Hematopoietic multipotent progenitor cell treated with erythropoietin and hydrocortisone succinate and interleukin-3 and kit ligand, for 4 days (in vitro differentiated cells): ENCODE measurements around the gene MYO3B.

Experiments used
- DNase-seq: peaks from one replicate; pipeline ENCODE4 v3.0.0-alpha.2; 2015

Gene MYO3B

GRCh38 chr2:170310876-170311502, 133.0 kb downstream of the MYO3B start:
- DNase-seq = no peak

- DNase-seq = no peak
These were observed 135.5 kb downstream of the MYO3B start for GRCh38 chr2:170313347-170313991.

- no peak for DNase-seq
These were observed 136.0 kb downstream of the MYO3B start for GRCh38 chr2:170313992-170314348.

- DNase-seq = no peak
These were observed 136.9 kb downstream of the MYO3B start for GRCh38 chr2:170314744-170315447.

GRCh38 chr2:170320948-170321347, 143.0 kb downstream of the MYO3B start:
- DNase-seq = no peak

- DNase-seq = no peak
These were observed 143.6 kb downstream of the MYO3B start for GRCh38 chr2:170321526-170321925.

GRCh38 chr2:170322140-170322766, 144.3 kb downstream of the MYO3B start:
- no peak for DNase-seq

- peak; percentile 6 for DNase-seq
These were observed 145.8 kb downstream of the MYO3B start for GRCh38 chr2:170323743-170324142.

DNA sequence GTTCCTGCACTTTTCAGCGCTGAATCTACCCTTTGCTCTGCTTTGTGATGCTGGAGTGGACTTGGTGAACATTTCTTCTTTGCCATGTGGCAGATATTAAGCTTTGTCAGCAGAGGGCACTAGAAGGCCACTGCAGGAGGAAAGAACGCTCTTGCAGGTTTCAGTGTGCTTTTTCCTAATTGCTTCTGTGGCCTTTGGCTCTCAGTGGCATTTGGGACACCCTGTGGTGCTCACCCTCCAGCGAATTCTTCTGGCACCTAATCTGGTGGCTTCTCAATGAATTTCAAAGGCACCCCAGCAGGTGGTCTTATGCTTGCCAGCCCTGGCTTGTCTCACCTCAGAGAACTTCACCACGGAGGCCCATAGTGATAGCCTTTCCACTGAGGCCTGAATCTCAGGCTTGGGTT, 146.7 kb downstream of the MYO3B start:
- peak; percentile 83 for DNase-seq

DNA sequence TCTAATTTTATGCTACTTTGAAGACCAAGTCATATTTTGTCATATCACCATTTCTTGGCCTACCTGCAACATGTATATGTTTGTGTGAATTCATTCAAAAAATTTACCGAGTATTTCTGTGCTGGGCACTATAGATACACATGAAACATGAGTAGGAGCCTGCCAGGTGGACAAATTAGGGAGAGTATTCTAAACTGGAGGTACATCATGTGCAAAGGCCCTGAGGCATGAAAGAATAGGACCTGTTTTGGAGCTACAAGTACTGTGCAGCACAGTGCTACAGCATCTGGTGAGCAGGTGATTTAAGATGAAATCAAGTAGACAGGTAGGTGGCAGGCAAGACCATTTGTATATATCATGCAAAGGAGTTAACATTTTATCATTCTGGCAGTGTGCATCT, 152.9 kb downstream of the MYO3B start:
- no peak for DNase-seq

- no peak for DNase-seq
These were observed 154.9 kb downstream of the MYO3B start for GRCh38 chr2:170332676-170333402.

GRCh38 chr2:170335351-170335750, 157.4 kb downstream of the MYO3B start:
- no peak for DNase-seq

DNA sequence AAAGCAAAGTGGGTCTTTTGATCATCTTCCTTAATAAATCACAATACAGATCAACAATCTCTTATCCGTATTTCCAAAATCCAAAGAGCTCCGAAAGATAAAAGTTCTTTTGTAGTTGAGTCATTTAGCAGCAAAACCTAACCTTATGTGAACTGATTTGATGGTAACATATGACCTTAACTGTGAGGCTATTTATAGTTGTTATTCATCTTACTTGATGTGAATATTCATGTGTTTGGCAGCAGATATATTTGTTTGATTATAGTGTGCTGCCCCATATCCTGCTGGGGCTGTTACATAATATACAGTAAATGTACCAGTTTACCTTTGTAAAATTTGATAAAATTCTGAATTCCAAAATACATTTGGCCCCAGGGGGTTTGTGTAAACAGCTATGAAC, 158.5 kb downstream of the MYO3B start:
- DNase-seq = no peak

- no peak for DNase-seq
These were observed 159.0 kb downstream of the MYO3B start for GRCh38 chr2:170336916-170337315.

DNA sequence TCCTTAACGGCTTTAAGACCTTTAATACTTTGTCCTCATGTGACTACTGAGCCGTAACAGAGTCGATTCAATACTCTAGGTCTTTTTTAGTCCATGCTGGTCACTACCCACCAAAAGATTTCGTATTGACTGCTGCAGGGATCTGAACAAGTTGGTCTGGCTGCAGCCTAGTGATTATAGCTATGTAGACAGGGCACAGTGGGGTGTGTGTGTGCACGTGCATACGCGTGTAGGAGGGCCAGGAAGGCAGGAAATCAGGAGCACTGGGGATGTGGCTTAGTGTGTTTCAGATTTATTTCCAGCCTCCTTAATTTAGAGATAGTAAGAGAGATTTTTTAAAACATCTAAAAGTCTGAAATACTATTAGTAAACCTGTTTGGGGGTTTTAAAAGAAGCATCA, 161.4 kb downstream of the MYO3B start:
- no peak for DNase-seq

DNA sequence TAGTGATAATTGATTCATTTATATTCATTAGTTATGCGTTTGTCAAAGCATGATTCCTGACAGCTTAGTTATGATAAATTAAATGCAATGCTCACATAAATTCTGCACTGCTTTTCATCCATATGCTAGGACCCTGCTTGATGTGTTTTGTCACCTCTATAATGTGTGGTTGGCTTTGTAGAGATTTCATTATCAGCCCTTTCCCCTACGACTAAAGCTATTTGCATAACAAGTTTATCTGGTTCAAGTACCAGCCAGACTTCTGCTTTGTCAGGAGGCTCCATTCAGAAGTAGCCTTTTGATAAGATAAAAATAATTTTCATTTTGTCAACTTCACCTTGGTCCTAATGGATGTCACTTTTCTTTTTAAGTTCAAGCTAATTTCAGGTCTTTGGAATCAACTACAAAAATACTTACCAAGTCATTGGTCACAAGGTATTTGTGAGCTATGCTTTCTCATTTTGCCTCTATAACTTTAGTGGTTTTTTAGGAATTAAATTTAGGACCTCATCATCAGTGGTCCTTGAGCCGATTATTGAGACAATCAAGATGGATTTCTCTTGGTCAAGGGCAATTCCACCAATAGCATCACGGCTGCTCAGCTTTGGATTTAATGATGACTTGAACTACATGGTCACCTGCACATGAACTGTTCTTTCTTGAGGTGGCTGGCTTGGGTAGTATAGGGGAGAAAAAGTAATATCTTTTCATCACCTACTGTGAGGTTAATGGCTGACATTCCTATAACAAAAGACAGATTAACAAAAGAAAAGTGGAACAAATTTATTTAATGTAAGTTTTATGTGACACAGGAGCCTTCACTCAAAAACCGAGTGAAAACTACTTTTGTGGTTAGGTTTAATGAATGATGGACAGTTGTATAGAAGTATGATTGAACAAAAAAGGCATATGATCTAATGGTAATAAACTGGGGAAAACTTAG, 162.1 kb downstream of the MYO3B start:
- peak; percentile 47 for DNase-seq

GRCh38 chr2:170340693-170341068, 162.7 kb downstream of the MYO3B start:
- DNase-seq = no peak

DNA sequence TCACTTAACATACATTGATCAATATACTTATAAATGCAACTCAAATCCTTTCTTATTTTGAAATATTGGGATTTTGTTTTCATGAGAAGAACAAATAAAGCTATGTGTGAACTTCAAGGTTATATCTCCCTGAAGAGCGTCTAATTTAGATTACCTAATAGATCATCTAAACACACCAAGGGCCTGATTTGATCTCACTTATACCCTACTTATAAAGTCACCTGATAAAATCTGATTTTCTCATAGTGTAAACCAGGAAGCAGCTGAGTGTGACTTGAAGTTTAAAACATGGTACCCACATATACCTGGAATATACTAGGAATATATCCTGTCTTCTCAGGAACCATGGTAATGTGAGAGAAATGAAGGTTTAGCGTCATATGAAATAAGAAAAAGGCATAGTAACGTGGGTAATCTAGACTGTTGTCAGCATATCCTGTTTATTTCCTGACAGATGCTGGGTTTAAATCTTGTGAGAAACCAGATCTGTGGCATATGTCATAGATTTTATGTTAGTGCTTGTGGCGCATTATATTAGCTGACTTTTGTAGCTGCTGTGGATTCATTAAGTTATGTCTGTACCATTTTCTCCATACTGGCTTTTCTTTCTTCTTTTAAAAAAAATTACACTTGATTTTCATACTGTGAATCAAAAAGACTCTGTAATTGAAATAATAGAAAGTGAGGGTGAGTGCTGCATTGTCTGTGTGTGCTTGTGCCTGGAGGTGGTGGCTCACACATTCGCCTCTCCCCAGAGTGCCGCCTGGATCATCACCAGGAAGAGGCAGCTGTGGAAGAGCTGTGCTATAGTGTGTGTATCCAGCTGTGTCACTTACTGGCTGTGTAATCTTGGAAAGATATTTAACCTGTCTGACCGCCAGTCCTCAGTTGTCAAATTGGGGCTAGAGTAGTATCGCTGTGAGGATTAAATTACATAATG, 164.0 kb downstream of the MYO3B start:
- DNase-seq = peak; percentile 22

GRCh38 chr2:170344663-170345346, 166.9 kb downstream of the MYO3B start:
- no peak for DNase-seq

DNA sequence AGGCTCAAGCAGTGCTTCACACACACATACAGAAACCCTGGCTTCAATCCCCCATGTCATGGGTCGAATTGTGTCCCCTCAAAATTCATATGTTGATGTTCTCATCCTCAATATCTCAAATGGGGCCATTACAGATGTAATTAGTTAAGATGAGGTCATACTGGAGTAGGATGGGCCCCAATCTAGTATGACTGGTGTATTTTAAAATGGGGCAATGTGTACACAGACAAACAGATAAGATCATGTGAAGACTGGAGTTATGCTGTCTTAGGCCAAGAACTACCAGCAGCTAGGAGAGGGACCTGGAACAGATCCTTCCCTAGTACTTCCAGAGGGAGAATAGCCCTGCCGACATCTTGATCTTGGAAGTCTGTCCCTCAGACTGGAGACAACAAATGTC, 167.7 kb downstream of the MYO3B start:
- DNase-seq = no peak
